Stimulated activated CD8-positive, alpha-beta memory T cell treated with anti-CD3 and anti-CD28 coated beads, Interleukin-4, amount 100 ng/mL, for 24 hours (primary cell): ENCODE data around the gene COX7A1.
"Not testable (repeated sequence)": the region's sequence is repeated elsewhere in the genome, so short reads cannot be mapped to it uniquely, and the experiment has no call there.

Experiments used
- DNase-seq: peaks from one replicate; pipeline ENCODE4 v3.0.0-alpha.2; 2020; ENCODE audit warnings: low read depth

The COX7A1 gene

GRCh38 chr19:36152352-36153091, at the start of gene COX7A1:
Gene COX7A1, minus strand, starts transcription at chr19:36152447. Its CDS starts 40 bp downstream, at chr19:36152407.
- no peak for DNase-seq

DNA sequence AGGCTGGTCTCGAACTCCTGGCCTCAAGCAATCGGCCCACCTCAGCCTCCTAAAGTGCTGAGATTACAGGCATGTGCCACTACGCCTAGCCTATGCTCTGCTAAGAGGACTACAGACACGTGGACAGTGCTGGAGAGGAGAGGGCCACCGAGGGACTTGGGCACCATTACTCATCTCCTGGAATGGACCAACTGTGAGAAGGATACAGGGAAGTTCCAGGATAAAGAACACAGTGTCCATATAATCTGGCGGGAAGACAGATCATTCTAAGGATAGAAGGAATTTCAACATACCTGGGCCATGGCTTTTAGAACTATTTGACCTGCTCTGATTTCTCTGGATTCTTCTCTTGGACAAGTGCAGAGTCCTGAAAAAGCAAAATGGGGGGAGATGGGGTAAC, 49.4 kb upstream of the COX7A1 start:
- no peak for DNase-seq

DNA sequence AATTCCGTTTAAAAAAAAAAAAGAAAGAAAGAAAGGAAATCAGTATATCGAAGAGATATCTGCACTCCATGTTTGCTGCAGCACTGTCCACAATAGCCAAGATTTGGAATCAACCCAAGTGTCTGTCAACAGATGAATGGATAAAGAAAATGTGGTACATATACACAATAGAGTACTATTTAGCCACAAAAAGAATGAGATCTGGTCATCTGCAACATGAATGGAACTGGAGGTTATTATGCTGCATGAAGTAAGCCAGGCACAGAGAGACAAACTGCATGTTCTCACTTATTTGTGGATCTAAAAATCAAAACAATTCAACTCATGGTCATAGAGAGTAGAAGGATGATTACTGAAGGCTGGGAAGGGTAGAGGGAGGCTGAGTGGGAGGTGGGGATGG, 45.9 kb upstream of the COX7A1 start:
- DNase-seq = no peak

- DNase-seq = no peak
These were observed 44.0 kb upstream of the COX7A1 start for GRCh38 chr19:36196249-36196648.

- not testable (repeated sequence) for DNase-seq
These were observed 34.5 kb upstream of the COX7A1 start for GRCh38 chr19:36186722-36187121.

DNA sequence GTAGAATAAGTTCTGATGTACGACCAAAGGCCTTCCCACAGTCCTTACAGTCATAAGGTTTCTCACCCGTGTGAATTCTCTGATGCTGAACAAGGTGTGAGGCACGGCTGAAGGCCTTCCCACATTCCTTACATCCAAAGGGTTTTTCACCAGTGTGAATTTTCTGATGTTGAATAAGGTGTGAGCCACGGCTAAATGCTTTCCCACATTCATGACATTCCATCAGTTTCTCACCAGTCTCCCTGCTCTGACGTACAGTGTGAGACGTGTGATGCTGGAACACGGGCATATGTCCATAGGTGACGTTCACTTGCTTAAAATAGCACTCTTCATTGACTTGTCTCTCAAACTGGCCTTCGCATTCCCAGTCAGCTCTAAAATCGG, 31.0 kb upstream of the COX7A1 start:
- no peak for DNase-seq

DNA sequence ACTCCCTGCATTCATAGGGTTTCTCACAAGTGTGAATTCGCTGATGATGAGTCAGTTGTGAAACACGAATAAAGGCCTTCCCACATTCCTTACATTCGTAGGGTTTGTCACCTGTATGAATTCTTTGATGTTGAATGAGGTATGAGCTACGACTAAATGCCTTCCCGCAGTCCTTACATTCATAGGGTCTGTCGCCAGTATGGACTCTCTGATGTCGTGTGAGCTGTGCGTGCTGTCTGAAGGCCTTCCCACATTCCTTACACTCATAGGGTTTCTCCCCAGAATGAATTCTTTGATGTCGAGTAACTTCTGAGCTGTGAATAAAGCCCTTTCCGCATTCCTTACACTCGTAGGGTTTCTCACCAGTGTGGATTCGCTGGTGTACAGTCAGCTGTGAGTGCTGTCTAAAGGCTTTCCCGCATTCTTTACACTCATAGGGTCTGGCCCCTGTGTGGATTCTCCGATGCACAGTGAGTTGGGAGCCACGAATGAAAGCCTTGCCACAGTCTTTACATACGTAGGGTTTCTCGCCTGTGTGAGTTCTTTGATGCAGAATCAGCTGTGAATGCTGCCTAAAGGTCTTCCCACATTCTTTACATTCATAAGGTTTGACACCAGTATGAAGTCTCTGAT, 30.5 kb upstream of the COX7A1 start:
- no peak for DNase-seq

DNA sequence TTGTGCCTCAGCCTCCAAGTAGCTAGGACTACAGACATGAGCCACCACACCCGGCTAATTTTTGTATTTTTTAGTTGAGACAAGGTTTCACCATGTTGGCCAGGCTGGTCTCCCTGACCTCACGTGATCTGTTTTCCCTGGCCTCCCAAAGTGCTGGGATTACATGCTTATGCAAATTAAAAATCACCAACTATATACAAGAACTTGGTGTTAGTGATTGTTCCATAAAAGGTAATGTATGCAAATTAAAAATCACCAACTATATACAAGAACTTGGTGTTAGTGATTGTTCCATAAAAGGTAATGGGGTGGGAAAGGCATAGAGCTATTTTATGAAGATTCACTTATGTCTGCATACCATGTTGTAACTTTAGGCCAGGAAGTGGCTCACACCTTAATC, 26.8 kb upstream of the COX7A1 start:
- DNase-seq = not testable (repeated sequence)

DNA sequence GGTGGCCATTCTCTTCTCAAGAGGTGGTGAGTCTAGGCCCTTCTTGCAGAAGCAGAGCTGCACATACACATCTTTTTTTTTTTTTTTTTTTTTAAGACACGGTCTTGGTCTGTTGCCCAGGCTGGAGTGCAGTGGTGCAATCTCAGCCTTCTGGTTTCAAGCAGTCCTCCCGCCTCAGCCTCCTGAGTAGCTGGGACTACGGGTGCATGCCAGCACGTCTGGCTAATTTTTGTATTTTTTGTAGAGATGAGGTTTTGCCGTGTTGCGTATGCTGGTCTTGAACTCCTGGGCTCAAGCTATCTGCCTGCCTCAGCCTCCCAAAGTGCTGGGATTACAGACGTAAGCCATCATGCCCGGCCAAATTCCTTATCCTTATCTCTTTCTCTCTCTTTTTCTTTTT, 21.6 kb upstream of the COX7A1 start:
- DNase-seq = not testable (repeated sequence)

- DNase-seq = no peak
These were observed 20.6 kb upstream of the COX7A1 start for GRCh38 chr19:36172852-36173251.

DNA sequence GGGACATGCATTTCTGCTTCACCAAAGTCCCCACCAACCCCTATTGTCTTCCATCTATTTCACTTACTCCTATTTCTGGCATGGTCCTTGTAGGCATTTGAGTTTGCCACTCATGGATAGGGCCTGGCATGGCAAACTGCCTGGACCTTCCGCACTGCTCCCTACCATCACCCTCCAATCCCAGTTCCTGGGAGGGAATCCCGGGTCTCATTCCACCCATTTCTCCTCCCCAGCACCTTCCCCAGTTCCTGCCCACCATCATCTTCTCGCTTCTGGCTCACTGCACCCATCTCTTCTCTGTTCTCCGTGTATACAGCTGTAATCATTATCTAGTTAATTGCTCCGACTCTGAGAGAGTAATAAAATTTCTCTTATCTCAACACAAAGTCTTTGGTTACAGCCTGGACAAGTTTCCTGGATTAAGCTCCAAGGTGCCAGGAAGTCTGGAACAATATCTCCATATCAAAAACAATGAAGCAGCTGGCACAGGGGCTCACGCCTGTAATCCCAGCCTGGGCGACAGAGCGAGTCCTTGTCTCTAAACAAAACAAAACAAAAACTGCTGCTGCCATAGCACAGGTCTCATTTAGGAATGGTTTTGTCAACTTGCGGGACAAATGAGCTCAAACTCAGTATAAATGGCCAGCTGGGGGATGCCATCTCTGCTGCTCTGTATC, 17.0 kb upstream of the COX7A1 start:
- no peak for DNase-seq

GRCh38 chr19:36163813-36164212, 11.6 kb upstream of the COX7A1 start:
- no peak for DNase-seq

- no peak for DNase-seq
These were observed 8.8 kb upstream of the COX7A1 start for GRCh38 chr19:36160821-36161596.

DNA sequence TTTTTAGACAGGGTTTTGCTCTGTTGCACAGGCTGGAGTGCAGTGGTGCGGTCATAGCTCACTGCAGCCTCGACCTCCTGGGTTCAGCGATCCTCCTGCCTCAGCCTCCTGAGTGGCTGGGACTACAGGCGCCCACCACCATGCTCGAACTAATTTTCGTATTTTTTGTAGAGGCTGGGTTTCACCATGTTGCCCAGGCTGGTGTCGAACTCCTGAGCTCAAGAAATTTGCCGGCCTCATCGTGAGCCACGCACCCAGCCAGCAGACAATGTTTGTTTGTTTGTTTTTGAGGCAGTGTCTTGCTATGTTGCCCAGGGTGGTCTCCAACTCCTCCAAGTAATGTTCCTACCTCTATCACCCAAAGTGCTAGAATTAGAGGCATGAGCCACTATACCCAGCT, 879 bp upstream of the COX7A1 start:
- DNase-seq = no peak

DNA sequence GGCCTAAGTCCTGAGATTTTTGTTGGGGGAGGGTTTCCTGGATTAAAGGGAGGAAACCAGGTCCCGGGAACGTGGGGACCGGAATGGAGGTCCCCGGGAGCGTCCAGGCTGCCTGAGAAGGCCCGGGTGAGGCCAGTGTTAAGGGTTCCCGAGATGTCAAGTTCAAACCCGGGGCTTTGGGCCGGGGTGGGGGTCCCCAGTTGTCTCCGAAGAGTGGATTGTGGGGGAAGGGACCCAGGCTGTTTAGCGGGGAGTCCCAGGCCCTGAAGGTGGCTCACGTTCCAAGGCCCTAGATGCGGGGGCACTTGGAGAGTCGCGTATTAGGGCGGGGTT, 262 bp downstream of the COX7A1 start:
- DNase-seq = no peak

- DNase-seq = no peak
These were observed 866 bp downstream of the COX7A1 start for GRCh38 chr19:36151144-36152018.

- DNase-seq = no peak
These were observed 1.7 kb downstream of the COX7A1 start for GRCh38 chr19:36150586-36150985.

- DNase-seq = no peak
These were observed 2.4 kb downstream of the COX7A1 start for GRCh38 chr19:36149673-36150406.

GRCh38 chr19:36144624-36145023, 7.6 kb downstream of the COX7A1 start:
- no peak for DNase-seq

- no peak for DNase-seq
These were observed 9.8 kb downstream of the COX7A1 start for GRCh38 chr19:36142496-36142895.

DNA sequence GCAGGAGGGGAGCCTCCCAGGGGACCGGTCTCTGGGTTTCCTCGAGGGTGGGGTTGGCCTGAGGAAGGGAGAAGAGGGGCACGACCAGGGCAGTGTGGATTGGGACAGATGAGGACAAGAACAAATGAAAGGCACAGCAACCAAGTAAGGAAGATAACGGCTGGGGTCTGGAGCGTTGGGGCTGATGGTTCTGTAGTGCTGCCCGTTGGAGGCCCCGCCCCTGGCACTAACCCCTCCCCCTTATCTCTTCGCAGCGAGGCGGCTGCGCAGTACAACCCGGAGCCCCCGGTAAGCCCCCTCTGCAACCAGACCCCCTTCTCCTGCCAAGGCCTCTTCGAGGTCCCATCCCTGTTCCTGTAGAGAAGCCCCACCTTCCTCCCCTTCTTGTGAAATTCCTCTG, 10.2 kb downstream of the COX7A1 start:
- no peak for DNase-seq
